GM19397 (cell line): ENCODE measurements around the gene ARRB2.
"Not testable (repeated sequence)": the region's sequence is repeated elsewhere in the genome, so short reads cannot be mapped to it uniquely, and the experiment has no call there.

Source experiments
- ATAC-seq: cut with Tn5 transposase; IDR thresholded peaks from one replicate; pipeline ENCODE4 v1.9.1; 2021; ENCODE audit warnings: mild to moderate bottlenecking, moderate library complexity; ENCODE audit not compliant: unreplicated experiment

ARRB2 gene

GRCh38 chr17:4699401-4700056 lies 10.9 kb upstream of the ARRB2 start:
- ATAC-seq, result not testable (repeated sequence)

GRCh38 chr17:4701116-4701515 lies 9.3 kb upstream of the ARRB2 start:
- no peak for ATAC-seq

DNA sequence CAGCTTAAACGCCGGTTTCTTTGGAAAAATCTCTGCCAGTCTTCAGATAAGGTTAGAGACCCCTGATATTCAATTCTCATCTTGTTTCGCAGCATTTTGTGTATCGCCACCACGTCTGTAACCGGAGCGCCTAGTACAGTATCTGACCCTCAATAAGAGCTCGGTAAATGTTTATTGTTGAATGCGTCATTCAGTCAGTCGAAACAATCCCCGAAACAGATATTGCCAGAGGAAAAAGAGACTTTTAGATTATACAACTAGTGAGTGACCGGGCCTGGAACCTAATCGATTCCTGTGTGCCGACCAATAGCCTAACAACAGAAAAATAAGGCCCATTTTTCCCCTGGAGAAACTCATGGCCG lies 7.1 kb upstream of the ARRB2 start:
- no peak for ATAC-seq

- not testable (repeated sequence) for ATAC-seq
Observed at GRCh38 chr17:4704574-4704907, 5.9 kb upstream of the ARRB2 start.

GRCh38 chr17:4704991-4705390 lies 5.4 kb upstream of the ARRB2 start:
- no peak for ATAC-seq

DNA sequence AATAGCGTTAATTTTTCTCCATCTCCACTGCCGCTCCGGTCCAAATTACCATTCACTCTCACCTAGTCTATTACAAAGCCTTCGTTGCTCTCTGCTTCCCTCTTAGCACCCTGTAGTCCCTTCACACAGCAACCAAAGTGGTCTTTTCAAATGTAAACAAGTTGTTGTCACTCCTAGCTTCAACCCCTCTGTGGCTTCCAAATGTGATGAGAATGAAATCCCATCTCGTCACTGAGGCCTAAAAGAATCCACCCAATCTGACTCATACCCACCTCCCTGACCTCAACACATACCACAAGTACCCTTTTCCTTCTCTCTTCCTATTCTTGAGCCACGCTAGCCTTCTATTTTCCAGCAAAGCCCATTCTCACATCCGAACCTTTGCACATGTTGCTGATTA lies 4.3 kb upstream of the ARRB2 start:
- no peak for ATAC-seq

DNA sequence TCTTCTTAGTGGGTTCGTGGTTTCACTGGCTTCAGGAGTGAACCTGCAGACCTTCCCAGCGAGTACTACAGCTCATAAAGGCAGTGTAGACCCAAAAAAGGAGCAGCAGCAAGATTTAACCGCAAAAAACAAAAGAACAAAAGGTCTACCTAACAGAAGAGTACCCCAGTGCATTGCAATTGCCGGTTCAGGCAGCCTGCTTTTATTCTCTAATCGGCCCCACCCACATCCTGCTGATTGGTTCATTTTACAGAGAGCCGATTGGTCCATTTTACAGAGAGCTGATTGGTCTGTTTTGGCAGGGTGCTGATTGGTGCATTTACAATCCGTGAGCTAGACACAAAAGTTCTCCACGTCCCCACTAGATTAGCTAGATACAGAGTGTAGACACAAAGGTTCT lies 2.0 kb upstream of the ARRB2 start:
- no peak for ATAC-seq

GRCh38 chr17:4710693-4711634 lies 532 bp downstream of the ARRB2 start:
- no peak for ATAC-seq

DNA sequence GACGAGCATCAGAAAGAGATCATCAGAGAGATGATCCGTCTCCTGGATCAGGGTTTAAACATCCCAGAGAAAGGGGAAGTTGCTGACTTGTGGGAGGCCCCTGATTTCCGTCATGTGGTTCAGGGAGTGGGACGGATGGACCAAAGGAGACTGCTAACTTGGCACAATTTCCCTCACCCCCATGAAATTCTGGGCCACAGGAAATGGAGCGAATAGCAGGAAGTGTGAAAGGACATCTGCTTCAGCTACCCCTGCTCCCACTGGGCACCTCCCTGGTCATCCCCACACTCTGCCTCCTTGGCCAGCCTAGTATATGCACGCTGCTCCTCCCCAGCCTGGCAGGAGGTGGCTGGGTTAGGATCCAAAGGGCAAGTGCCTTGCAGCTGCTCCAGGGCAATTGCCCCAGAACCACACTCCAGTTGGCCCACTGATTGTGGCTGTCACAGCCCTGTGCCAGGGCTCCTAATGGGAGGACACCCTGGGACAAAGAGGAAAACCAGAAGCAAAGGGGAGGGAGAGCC lies 1.3 kb downstream of the ARRB2 start:
- no peak for ATAC-seq

DNA sequence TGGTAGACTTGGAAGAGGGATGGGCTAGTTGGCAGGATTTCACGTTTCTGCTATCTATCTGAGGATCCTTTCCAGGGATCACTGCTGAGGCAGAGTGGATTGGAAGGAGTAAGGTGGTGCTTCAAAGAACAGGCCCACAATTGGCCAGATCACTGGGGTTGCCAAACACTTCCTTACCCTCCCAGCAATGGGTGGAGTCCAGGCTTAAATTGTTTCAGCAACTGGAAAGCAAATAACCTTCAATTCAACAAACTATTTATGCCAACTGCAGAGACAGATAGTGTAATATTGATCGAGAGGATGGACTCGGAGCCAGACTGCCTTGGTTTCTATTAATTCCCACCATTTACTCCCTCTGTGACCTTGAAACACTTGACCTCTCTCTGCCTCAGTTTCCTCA lies 2.1 kb downstream of the ARRB2 start:
- no peak for ATAC-seq

- ATAC-seq, result not testable (repeated sequence)
Observed at GRCh38 chr17:4714340-4715062, 4.1 kb downstream of the ARRB2 start.

DNA sequence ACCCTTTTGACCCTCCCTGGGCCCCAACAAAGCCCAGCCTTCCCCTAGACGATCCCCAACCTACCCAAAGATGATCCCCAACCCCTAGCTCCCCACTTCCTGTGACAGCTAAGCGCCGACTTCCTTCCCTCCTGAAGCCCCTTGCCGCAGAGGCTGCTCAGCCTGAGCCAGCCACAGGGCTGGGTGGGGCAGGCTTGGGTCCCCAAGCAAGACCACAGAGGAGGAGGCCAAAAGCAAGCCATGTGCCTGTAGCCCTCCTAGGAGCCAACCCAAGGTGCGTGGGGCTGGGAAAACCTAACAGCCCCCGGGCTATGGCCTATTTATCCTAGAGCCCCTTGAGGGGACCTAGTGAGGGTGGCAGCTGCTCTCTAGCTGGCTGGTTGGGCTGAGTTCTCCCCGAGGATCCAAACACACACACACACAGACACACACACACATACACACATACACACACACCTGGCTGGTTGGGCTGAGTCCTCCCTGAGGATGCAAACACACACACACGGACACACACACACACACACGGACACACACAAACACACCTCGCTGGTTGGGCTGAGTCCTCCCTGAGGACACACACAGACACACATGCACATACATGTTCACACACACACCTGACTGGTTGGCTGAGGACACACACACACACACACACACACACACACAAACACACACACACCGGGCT lies 4.8 kb downstream of the ARRB2 start:
- ATAC-seq, result no peak

DNA sequence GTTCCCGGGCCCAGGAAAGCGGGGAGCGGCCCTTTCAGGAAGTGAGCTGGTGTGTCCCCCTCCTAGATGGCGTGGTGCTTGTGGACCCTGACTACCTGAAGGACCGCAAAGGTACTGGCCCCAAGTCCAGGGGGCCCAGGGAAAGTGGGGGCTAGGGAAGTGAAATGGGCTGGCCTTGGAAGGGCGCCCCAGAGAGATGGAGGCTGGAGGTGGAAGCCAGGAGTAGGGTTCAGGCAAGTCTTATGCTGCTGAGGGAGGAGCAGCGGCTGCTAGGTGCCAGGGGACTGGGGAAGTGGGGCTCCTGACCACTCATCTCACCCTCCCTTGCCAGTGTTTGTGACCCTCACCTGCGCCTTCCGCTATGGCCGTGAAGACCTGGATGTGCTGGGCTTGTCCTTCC lies 5.6 kb downstream of the ARRB2 start:
- no peak for ATAC-seq

DNA sequence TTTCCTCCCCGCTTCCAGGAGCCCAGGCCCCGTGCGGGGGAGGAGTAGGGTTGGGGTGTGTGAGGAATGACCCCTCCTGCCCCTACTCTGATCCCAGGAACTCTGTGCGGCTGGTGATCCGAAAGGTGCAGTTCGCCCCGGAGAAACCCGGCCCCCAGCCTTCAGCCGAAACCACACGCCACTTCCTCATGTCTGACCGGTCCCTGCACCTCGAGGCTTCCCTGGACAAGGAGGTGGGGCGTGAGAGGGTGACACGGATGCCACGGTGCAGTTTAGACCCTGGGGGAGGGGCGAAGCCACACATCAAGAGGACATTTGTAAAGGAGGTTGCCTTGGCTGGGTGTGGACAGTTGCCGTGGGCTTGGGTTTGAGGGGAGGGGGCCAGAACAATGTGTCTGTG lies 7.4 kb downstream of the ARRB2 start:
- no peak for ATAC-seq

DNA sequence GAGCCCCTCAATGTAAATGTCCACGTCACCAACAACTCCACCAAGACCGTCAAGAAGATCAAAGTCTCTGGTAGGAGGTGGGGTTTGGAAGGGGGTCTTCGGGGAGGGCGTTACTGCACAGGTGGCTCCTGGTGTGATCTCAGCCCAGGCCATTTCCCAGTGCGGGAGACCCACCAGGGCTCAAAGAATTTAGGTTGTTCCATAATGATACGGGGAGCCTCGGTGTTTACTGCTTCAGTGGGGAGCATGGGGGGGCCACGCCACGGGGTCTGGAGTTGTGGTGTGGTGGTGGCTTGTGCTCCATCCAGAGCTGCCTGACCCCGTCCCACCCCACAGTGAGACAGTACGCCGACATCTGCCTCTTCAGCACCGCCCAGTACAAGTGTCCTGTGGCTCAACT lies 7.8 kb downstream of the ARRB2 start:
- ATAC-seq, result no peak

DNA sequence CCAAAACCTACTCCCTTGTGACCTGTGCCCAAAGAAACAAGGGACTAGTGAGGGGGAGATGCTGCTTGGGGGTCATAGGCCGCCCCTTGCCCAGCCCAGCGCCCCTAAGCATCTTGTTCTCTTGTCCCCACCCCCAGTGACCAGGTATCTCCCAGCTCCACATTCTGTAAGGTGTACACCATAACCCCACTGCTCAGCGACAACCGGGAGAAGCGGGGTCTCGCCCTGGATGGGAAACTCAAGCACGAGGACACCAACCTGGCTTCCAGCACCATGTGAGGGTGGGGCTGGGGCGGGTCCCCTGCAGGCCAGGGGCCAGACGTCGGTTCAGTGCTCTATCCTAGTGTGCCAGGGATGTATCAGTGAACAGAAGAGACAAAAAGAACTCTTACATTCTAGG lies 8.7 kb downstream of the ARRB2 start:
- no peak for ATAC-seq

- ATAC-seq, result no peak
Observed at GRCh38 chr17:4719684-4720221, 9.3 kb downstream of the ARRB2 start.

- ATAC-seq, result no peak
Observed at GRCh38 chr17:4720787-4721186, 10.4 kb downstream of the ARRB2 start.

GRCh38 chr17:4721203-4722135 lies 11.0 kb downstream of the ARRB2 start:
- no peak for ATAC-seq
